GM19023 (cell line): ENCODE measurements around the gene ZNF485.

Experiments used
- ATAC-seq: cut with Tn5 transposase; IDR thresholded peaks from one replicate; pipeline ENCODE4 v1.9.1; 2021; ENCODE audit warnings: mild to moderate bottlenecking, moderate library complexity; ENCODE audit not compliant: unreplicated experiment

Gene ZNF485

GRCh38 chr10:43667317-43667731 lies 61.1 kb downstream of the ZNF485 start:
- no peak for ATAC-seq
